ENCODE measurements around the gene INPP5K.
A peak's percentile ranks its signal among the peaks of the same experiment; 100 is the strongest.
"Not testable (repeated sequence)": the region's sequence is repeated elsewhere in the genome, so short reads cannot be mapped to it uniquely, and the experiment has no call there.

The INPP5K gene

DNA sequence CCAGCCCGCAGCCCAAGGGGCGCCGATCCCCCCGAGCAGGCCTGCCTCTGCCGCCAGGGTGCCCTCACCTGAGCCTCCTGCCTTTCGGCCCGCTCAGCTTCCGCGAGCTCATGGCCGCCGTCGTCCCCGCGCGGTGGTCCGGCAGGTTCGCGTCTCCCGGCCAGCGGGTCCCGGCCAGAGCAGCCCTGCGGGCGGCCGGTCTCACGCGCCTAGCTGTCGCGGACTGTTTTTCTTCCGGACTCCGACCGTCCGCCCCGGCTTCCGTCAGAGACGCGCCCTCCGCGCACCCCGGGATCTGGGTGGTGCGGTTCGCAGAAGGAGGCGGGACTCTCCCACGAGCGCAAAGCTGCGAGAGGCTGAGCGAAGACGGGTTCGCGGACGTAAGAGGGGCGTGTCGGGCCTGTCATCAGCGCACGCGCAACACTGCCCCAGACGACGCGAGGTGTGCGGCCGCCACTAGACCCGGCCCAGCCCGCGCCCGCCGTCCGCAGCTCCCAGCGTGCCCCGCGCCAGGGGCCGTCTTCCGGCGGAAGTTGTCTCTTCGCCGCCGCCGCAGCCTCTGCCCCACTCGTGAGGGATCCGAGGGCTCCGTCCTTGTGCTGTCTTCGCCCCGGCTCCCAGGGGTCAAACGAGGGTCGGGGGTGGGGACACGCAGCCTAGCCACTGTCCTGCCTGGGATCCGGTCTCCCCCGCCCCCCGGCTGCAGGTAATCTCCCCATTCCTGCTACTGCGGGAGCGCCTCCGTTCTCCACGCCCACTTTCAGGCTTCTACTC lies at the start of gene INPP5K:
Gene INPP5K, minus strand, starts transcription at position 225 of the 774 bp plus-strand sequence. Its CDS starts 113 bp downstream, at position 112.
- TF ChIP-seq, protein P1, sequence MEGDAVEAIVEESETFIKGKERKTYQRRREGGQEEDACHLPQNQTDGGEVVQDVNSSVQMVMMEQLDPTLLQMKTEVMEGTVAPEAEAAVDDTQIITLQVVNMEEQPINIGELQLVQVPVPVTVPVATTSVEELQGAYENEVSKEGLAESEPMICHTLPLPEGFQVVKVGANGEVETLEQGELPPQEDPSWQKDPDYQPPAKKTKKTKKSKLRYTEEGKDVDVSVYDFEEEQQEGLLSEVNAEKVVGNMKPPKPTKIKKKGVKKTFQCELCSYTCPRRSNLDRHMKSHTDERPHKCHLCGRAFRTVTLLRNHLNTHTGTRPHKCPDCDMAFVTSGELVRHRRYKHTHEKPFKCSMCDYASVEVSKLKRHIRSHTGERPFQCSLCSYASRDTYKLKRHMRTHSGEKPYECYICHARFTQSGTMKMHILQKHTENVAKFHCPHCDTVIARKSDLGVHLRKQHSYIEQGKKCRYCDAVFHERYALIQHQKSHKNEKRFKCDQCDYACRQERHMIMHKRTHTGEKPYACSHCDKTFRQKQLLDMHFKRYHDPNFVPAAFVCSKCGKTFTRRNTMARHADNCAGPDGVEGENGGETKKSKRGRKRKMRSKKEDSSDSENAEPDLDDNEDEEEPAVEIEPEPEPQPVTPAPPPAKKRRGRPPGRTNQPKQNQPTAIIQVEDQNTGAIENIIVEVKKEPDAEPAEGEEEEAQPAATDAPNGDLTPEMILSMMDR (IDR thresholded peaks at IDR 0.05; ENCODE audit: low read depth, low read length): no peak
- peak; percentile 97 for DNase-seq (ENCODE audit: extremely low read depth, low read depth)

DNA sequence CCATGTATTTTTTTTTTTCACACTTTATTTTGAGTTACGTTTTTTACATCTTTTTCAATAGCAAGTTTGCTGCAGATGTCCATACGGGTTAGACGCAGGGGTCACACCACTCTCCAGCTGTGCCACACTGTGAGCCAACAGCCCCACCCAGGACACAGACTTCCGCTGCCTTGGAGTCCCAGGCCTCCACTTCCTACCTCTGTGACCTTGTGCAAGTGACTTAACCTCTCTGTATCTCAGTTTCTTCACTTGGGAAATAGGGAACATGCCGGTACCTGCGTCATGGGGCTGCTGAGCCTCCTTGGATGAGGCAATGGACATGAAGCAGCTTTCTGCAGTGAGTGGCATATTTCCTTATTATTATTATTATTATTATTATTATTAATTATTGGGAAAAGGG lies 49.5 kb upstream of the INPP5K start:
- TF ChIP-seq, protein P1 (IDR thresholded peaks at IDR 0.05; ENCODE audit: low read depth, low read length): no peak
- DNase-seq (ENCODE audit: extremely low read depth, low read depth): no peak

GRCh38 chr17:1563786-1564613 lies 47.6 kb upstream of the INPP5K start:
- TF ChIP-seq, protein P1 (IDR thresholded peaks at IDR 0.05; ENCODE audit: low read depth, low read length): no peak
- DNase-seq (ENCODE audit: extremely low read depth, low read depth): no peak

- not testable (repeated sequence) for DNase-seq (ENCODE audit: extremely low read depth, low read depth)
Observed at GRCh38 chr17:1563471-1563785, 47.0 kb upstream of the INPP5K start.

DNA sequence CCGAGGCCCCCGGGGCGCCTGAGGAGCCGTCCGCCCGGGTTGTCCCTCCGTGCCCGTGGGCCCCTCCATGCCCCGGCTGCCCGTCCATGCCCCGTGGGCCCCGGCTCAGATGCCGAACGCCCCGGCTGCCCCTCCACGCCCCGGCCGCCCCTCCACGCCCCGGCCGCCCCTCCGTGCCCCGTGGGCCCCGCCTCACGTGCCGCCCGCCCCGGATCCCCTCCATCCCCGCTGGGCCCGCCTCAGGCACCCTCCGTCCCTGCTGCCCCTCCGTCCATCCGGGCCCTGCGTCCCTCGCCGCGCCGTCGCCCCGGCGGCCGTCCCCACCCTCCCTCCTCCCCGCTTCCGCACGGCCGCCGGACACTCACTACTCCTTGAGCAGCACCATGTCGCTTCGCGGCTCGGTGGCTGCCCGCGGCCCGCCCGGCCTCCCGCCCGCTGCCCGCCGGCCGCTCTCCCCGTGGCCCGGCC lies 45.8 kb upstream of the INPP5K start:
- TF ChIP-seq, protein P1 (IDR thresholded peaks at IDR 0.05; ENCODE audit: low read depth, low read length): no peak
- DNase-seq (ENCODE audit: extremely low read depth, low read depth): no peak

DNA sequence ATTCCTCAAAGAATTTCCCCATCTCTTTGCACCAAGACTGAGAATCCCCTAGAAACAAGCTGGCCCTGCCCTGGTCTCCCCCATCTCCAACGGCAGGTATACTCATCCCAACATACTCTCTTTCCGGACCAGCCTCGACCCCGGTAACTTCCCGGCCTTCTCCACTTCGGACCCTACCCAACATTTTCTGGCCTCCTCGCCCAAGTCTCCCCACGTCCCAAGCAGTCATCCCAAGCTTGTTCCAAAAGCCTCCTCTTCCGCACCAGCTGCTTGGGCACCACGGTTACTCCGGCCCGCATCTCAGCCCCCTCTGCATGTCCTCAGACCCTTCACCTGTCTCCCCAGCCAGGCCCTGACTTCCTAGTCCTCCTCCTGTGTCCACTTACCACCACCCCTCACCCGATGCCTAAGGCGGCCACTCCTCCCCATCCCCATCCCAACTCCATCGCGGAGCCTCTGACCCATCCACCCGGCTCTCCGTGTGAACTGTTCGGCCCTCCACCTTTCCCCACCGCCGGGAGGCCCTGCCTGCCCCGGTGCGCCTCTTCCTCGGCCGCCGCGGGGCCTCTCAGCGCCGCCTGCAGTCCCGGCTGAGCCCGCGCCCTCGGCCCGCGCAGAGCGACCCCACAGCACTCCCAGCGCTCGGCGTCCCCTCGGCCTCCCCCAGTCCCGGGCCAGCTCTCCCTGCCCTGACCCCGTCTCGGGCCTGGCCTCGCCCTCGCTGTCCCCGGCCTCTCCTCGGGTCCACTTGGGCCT lies 45.2 kb upstream of the INPP5K start:
- TF ChIP-seq, protein P1 (IDR thresholded peaks at IDR 0.05; ENCODE audit: low read depth, low read length): peak; percentile 8
- no peak for DNase-seq (ENCODE audit: extremely low read depth, low read depth)

DNA sequence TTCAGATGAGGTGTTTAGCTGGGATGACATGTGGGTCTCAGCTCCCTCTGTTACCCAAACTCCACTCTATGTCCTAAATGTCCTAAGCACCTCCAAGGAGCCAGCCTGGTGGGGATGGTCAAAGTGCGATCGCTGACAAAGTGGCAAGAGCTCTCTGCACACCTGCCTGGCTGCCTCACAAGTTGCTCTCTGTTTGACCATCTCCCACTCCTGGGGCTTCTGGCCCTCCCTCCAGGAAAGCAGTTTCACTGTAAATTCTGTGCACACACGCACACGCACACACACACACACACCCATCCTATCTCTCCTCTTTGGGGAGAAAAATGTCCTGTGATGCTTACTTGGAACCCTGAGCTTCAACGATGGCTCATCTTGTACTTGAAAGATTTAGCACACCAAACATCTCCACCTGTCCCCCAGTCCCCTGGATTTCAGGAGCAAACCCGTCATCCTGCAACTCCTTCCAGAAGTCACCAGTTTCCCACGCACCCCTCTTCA lies 44.5 kb upstream of the INPP5K start:
- TF ChIP-seq, protein P1 (IDR thresholded peaks at IDR 0.05; ENCODE audit: low read depth, low read length): no peak
- no peak for DNase-seq (ENCODE audit: extremely low read depth, low read depth)
